Mammary epithelial cell (primary cell): ENCODE measurements around the gene SOD1.

Experiments
- EZH2 ChIP-seq: IDR thresholded peaks from 2 replicates; pipeline ENCODE4 v1.6.1; 2012; ENCODE audit warnings: low read length, inconsistent platforms, borderline replicate concordance
- TF ChIP-seq, protein P1 (sequence below), 2 donors: IDR thresholded peaks in 1 of 2; conservative IDR thresholded peaks in 1 of 2; 2 replicates each; pipeline ENCODE4 v1.5.1; 2011 to 2012; ENCODE audit warnings: inconsistent platforms in 2 of 2, low read length in 2 of 2, mild to moderate bottlenecking in 2 of 2, control low read depth in 1 of 2, low read depth in 1 of 2; ENCODE audit not compliant: insufficient read depth in 1 of 2; ENCODE audit errors: extremely low read depth in 1 of 2

DNA sequence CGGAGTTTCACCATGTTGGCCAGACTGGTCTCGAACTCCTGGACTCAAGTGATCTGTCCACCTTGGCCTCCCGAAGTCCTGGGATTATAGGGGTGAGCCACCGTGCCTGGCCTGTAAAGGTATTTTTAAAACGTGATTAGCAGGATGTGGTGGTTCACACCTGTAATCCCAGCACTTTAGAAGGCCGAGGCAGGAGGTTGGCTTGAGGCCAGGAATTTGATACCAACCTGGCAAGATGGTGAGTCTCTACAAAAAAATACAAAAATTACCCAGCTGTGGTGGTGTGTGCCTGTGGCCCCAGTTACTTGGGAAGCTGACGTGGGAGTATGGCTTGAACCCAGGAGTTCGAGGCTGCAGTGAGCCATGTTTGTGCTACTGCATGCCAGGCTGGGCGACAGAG is 43.3 kb upstream of the SOD1 start:
- TF ChIP-seq, protein P1, sequence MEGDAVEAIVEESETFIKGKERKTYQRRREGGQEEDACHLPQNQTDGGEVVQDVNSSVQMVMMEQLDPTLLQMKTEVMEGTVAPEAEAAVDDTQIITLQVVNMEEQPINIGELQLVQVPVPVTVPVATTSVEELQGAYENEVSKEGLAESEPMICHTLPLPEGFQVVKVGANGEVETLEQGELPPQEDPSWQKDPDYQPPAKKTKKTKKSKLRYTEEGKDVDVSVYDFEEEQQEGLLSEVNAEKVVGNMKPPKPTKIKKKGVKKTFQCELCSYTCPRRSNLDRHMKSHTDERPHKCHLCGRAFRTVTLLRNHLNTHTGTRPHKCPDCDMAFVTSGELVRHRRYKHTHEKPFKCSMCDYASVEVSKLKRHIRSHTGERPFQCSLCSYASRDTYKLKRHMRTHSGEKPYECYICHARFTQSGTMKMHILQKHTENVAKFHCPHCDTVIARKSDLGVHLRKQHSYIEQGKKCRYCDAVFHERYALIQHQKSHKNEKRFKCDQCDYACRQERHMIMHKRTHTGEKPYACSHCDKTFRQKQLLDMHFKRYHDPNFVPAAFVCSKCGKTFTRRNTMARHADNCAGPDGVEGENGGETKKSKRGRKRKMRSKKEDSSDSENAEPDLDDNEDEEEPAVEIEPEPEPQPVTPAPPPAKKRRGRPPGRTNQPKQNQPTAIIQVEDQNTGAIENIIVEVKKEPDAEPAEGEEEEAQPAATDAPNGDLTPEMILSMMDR (conservative IDR thresholded peaks at IDR 0.05 in 1 of 2, IDR thresholded peaks at IDR 0.05 in 1 of 2; ENCODE audit: extremely low read depth in 1 of 2, insufficient read depth in 1 of 2, low read depth in 1 of 2, low read length in 2 of 2): no peak
- TF ChIP-seq EZH2: no peak
